Measurements from ENCODE around the gene OR52K1.

- TF ChIP-seq CTCF (IDR thresholded peaks at IDR 0.05 in 2 of 3, conservative IDR thresholded peaks at IDR 0.05 in 1 of 3; ENCODE audit: borderline replicate concordance in 1 of 3, insufficient read depth in 1 of 3, low read depth in 2 of 3, low read length in 2 of 3) (no peak), RAD21 (IDR thresholded peaks at IDR 0.05; ENCODE audit: low read depth) (no peak)
Observed at GRCh38 chr11:4466871-4467442, 15.5 kb upstream of the OR52K1 start.

Measured in HCT116 (cell line).